Measurements from ENCODE around the gene LMF2. TPM values are rescaled to one million over a fixed set of nuclear protein-coding genes. Genes with fewer than 3 reads are reported as not detected.

LMF2 gene
- polyA plus RNA-seq, 1 of the 3 experiments (the other 2 are of a cell fraction) = 34.3 TPM

- H2AFZ ChIP-seq (ENCODE audit: low read depth) = no peak overlapping the region
- no peak overlapping the region for H3K4me2 ChIP-seq
- WGBS (ENCODE audit: low lambda C conversion rate) = 91% methylated on average over 14 of the region's 23 CpGs
- H3K27me3 ChIP-seq (ENCODE audit: insufficient read depth) = no peaks in the 10 kb centered on the region
- H3K9me2 ChIP-seq = no peaks in the 10 kb centered on the region
- H3K79me2 ChIP-seq (ENCODE audit: insufficient read depth) = no peaks in the 10 kb centered on the region
- H3K36me3 ChIP-seq (replicated peaks in 1 of 2; ENCODE audit: control insufficient read depth in 1 of 2, insufficient read depth in 2 of 2, low read length in 1 of 2) = no peaks in the 10 kb centered on the region
- H3K4me3 ChIP-seq (ENCODE audit: low read depth in 2 of 2, low read length in 1 of 2) = no peak overlapping the region
- POLR2A ChIA-PET = no interaction called here
- H3K9ac ChIP-seq = no peak overlapping the region
- CTCF ChIA-PET = no interaction called here
- no peak for DNase-seq
- H3K27ac ChIP-seq (ENCODE audit: low read depth in 2 of 2, low read length in 1 of 2) = no peak overlapping the region
- H3F3A ChIP-seq (replicated peaks; ENCODE audit: insufficient read depth) = no peaks in the 10 kb centered on the region
- no peaks in the 10 kb centered on the region for H3K9me3 ChIP-seq
- no peak for TF ChIP-seq YY1 (IDR thresholded peaks at IDR 0.05; ENCODE audit: low read depth)
- no peak for TF ChIP-seq FOSL2 (IDR thresholded peaks at IDR 0.05; ENCODE audit: borderline replicate concordance, low read depth)
- TF ChIP-seq, protein P1, sequence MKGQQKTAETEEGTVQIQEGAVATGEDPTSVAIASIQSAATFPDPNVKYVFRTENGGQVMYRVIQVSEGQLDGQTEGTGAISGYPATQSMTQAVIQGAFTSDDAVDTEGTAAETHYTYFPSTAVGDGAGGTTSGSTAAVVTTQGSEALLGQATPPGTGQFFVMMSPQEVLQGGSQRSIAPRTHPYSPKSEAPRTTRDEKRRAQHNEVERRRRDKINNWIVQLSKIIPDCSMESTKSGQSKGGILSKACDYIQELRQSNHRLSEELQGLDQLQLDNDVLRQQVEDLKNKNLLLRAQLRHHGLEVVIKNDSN (IDR thresholded peaks at IDR 0.05; ENCODE audit: borderline replicate concordance, low read depth) = no peak
- TF ChIP-seq RCOR1 (IDR thresholded peaks at IDR 0.05; ENCODE audit: low read length) = no peak
- no peak for TF ChIP-seq RXRA (IDR thresholded peaks at IDR 0.05; ENCODE audit: borderline replicate concordance, low read depth)
- TF ChIP-seq EP300 (IDR thresholded peaks at IDR 0.05; ENCODE audit: borderline replicate concordance in 1 of 2, low read depth in 1 of 2, low read length in 1 of 2) = no peak
- TF ChIP-seq SMC3 (IDR thresholded peaks at IDR 0.05; ENCODE audit: low read depth, low read length) = no peak
- TF ChIP-seq ZBTB33 (IDR thresholded peaks at IDR 0.05; ENCODE audit: borderline replicate concordance, low read depth) = no peak
- TF ChIP-seq MAX (IDR thresholded peaks at IDR 0.05; ENCODE audit: low read depth) = no peak
- TF ChIP-seq RFX5 (IDR thresholded peaks at IDR 0.05; ENCODE audit: low read length) = no peak
- TF ChIP-seq, protein P2, sequence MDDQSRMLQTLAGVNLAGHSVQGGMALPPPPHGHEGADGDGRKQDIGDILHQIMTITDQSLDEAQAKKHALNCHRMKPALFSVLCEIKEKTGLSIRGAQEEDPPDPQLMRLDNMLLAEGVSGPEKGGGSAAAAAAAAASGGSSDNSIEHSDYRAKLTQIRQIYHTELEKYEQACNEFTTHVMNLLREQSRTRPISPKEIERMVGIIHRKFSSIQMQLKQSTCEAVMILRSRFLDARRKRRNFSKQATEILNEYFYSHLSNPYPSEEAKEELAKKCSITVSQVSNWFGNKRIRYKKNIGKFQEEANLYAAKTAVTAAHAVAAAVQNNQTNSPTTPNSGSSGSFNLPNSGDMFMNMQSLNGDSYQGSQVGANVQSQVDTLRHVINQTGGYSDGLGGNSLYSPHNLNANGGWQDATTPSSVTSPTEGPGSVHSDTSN (IDR thresholded peaks at IDR 0.05) = no peak
- TF ChIP-seq IRF3 (IDR thresholded peaks at IDR 0.05; ENCODE audit: low read depth, low read length) = no peak
- no peak for TF ChIP-seq FOXJ3 (CRISPR knock-in tag; IDR thresholded peaks at IDR 0.05)
- no peak for TF ChIP-seq SIN3A (IDR thresholded peaks at IDR 0.05; ENCODE audit: borderline replicate concordance, low read depth, low read length)
- no peak for TF ChIP-seq REST (IDR thresholded peaks at IDR 0.05; ENCODE audit: low read depth, low read length)
- TF ChIP-seq, protein P3, sequence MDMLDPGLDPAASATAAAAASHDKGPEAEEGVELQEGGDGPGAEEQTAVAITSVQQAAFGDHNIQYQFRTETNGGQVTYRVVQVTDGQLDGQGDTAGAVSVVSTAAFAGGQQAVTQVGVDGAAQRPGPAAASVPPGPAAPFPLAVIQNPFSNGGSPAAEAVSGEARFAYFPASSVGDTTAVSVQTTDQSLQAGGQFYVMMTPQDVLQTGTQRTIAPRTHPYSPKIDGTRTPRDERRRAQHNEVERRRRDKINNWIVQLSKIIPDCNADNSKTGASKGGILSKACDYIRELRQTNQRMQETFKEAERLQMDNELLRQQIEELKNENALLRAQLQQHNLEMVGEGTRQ (IDR thresholded peaks at IDR 0.05; ENCODE audit: borderline replicate concordance, low read depth, low read length) = no peak
- TF ChIP-seq, protein P4, sequence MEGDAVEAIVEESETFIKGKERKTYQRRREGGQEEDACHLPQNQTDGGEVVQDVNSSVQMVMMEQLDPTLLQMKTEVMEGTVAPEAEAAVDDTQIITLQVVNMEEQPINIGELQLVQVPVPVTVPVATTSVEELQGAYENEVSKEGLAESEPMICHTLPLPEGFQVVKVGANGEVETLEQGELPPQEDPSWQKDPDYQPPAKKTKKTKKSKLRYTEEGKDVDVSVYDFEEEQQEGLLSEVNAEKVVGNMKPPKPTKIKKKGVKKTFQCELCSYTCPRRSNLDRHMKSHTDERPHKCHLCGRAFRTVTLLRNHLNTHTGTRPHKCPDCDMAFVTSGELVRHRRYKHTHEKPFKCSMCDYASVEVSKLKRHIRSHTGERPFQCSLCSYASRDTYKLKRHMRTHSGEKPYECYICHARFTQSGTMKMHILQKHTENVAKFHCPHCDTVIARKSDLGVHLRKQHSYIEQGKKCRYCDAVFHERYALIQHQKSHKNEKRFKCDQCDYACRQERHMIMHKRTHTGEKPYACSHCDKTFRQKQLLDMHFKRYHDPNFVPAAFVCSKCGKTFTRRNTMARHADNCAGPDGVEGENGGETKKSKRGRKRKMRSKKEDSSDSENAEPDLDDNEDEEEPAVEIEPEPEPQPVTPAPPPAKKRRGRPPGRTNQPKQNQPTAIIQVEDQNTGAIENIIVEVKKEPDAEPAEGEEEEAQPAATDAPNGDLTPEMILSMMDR (IDR thresholded peaks at IDR 0.05) = no peak
- no peaks in the 10 kb centered on the region for H4K20me1 ChIP-seq (ENCODE audit: insufficient read depth)
- H3K4me1 ChIP-seq (ENCODE audit: control insufficient read depth in 1 of 2, insufficient read depth in 2 of 2, low read depth in 1 of 2, low read length in 1 of 2) = peaks cover 0 to 2% of the 10 kb centered on the region in 2 experiments; a peak in 1 of 4 replicates
Measured at GRCh38 chr22:50487290-50488005, 20.1 kb downstream of the LMF2 start.
